HepG2 (cell line): ENCODE results near the gene LHX3. TPM values are rescaled to one million over a fixed set of nuclear protein-coding genes. Genes with fewer than 3 reads are reported as not detected.

Source experiments
- CSRNP2 ChIP-seq: sonication (generic); formaldehyde crosslinking; conservative IDR thresholded peaks from 2 replicates; pipeline ENCODE4 v1.8.0; 2022; ENCODE audit warnings: low read depth, missing genetic modification reagents
- DPF2 ChIP-seq: sonication (generic); formaldehyde crosslinking; IDR thresholded peaks from 2 replicates; pipeline ENCODE4 v1.4.0; 2020; ENCODE audit warnings: mild to moderate bottlenecking, low read depth, missing genetic modification reagents, borderline replicate concordance
- EHMT2 ChIP-seq: fragments of 200-600 bp; sonication (generic); IDR thresholded peaks from 2 replicates; pipeline ENCODE4 v1.7.0; 2017; ENCODE audit warnings: antibody characterized with exemption, low read depth, low read length, borderline replicate concordance
- ELF4 ChIP-seq: sonication (generic); formaldehyde crosslinking; IDR thresholded peaks from 2 replicates; pipeline ENCODE4 v1.5.0; 2020; ENCODE audit warnings: missing genetic modification reagents, mild to moderate bottlenecking, moderate library complexity, borderline replicate concordance
- EZH2 ChIP-seq: conservative IDR thresholded peaks from 2 replicates; pipeline ENCODE4 v1.6.1; 2012; ENCODE audit warnings: mild to moderate bottlenecking, low read depth, low read length, moderate library complexity
- FUBP1 ChIP-seq: sonication (generic); formaldehyde crosslinking; IDR thresholded peaks from 2 replicates; pipeline ENCODE4 v1.5.1; 2020; ENCODE audit warnings: missing genetic modification reagents, mild to moderate bottlenecking, borderline replicate concordance
- MAFG ChIP-seq: sonication (generic); formaldehyde crosslinking; IDR thresholded peaks from 2 replicates; pipeline ENCODE4 v1.5.1; 2020; ENCODE audit warnings: mild to moderate bottlenecking, missing genetic modification reagents
- NFE2L1 ChIP-seq: sonication (generic); formaldehyde crosslinking; IDR thresholded peaks from 2 replicates; pipeline ENCODE4 v1.4.0; 2020; ENCODE audit warnings: missing genetic modification reagents, mild to moderate bottlenecking, borderline replicate concordance
- PLRG1 ChIP-seq: fragments of 450-650 bp; conservative IDR thresholded peaks from 2 replicates; pipeline ENCODE4 v1.6.1; 2016
- PRDM15 ChIP-seq: sonication (generic); formaldehyde crosslinking; IDR thresholded peaks from 2 replicates; pipeline ENCODE4 v1.4.0; 2020; ENCODE audit warnings: missing genetic modification reagents
- WIZ ChIP-seq: sonication (generic); formaldehyde crosslinking; IDR thresholded peaks from 2 replicates; pipeline ENCODE4 v1.5.1; 2020; ENCODE audit warnings: mild to moderate bottlenecking, missing genetic modification reagents
- ZFP1 ChIP-seq: IDR thresholded peaks from 2 replicates; pipeline ENCODE4 v1.6.1; 2016
- ZNF414 ChIP-seq: sonication (generic); formaldehyde crosslinking; IDR thresholded peaks from 2 replicates; pipeline ENCODE4 v1.5.0; 2020; ENCODE audit warnings: missing genetic modification reagents
- ZNF501 ChIP-seq: sonication (generic); formaldehyde crosslinking; IDR thresholded peaks from 2 replicates; pipeline ENCODE4 v1.5.1; 2020; ENCODE audit warnings: mild to moderate bottlenecking, moderate library complexity, missing genetic modification reagents
- ZNF512 ChIP-seq: sonication (generic); formaldehyde crosslinking; IDR thresholded peaks from 2 replicates; pipeline ENCODE4 v1.4.0; 2020; ENCODE audit warnings: mild to moderate bottlenecking, missing genetic modification reagents
- ZNF761 ChIP-seq: sonication (generic); formaldehyde crosslinking; conservative IDR thresholded peaks from 2 replicates; pipeline ENCODE4 v1.4.0; 2020; ENCODE audit warnings: mild to moderate bottlenecking, missing genetic modification reagents
- ZNF878 ChIP-seq: sonication (generic); formaldehyde crosslinking; IDR thresholded peaks from 2 replicates; pipeline ENCODE4 v1.8.1; 2023; ENCODE audit warnings: mild to moderate bottlenecking, missing genetic modification reagents, moderate library complexity
- polyA plus RNA-seq, 8 experiments: library from polyadenylated mRNA; depleted of rRNA in 3 of 8; stranded (reverse) in 7 of 8; unstranded in 1 of 8; fragments of >200 nt; fragmentation: Illumina TruSeq in 4 of 8; extraction: Trizol in 4 of 8; gene quantifications; 2 replicates each; pipeline versions ENCODE4 v1.2.1 to v1.2.3, GENCODE V29; 2011 to 2016; ENCODE audit warnings: low read depth in 4 of 8, missing spikeins in 1 of 8, mixed read lengths in 1 of 8; ENCODE audit not compliant: insufficient read depth in 1 of 8
- total RNA-seq, 5 experiments: library from RNA; depleted of rRNA; stranded (reverse); fragments of >200 nt; fragmentation: Illumina TruSeq; extraction: Trizol; gene quantifications; 2 replicates each; pipeline ENCODE4 v1.2.3, GENCODE V29; 2016; ENCODE audit warnings: low read depth in 1 of 5

The LHX3 gene
- total and polyA plus RNA-seq, 2 of the 13 experiments (the other 11 are each of a cell fraction or from before 2014, with no cell fraction given) = not detected

- TF ChIP-seq ZNF512 (CRISPR knock-in tag) (no peak), ZNF414 (CRISPR knock-in tag) (no peak), NFE2L1 (CRISPR knock-in tag) (no peak), PLRG1 (no peak), WIZ (CRISPR knock-in tag) (no peak), ZNF501 (CRISPR knock-in tag) (no peak), PRDM15 (no peak), ZNF761 (CRISPR knock-in tag) (no peak), ZFP1 (CRISPR knock-in tag) (no peak), MAFG (CRISPR knock-in tag) (no peak), EZH2 (no peak), FUBP1 (no peak), DPF2 (no peak), EHMT2 (no peak), ELF4 (CRISPR knock-in tag) (no peak), ZNF878 (CRISPR knock-in tag) (no peak), CSRNP2 (CRISPR knock-in tag) (no peak)
These were observed 33.7 kb downstream of the LHX3 start (continued) for GRCh38 chr9:136171009-136171800.
